Esophagus squamous epithelium (tissue), 5 donors: ENCODE measurements around the gene CCDC40. TPM values are rescaled to one million over a fixed set of nuclear protein-coding genes. Genes with fewer than 3 reads are reported as not detected.

Source experiments
- DNase-seq: peaks from one replicate; lab custom pipeline; 2025; lab: John Stamatoyannopoulos, UW
- H3K27ac ChIP-seq, 4 donors: fragments of 200-600 bp; sonication (generic); one replicate each; pipeline ENCODE4 v1.5.1; 2016 to 2019; ENCODE audit warnings: mild to moderate bottlenecking in 1 of 4
- H3K27me3 ChIP-seq, 4 donors: fragments of 200-600 bp; sonication (generic); 1 replicate in 3 of 4; 2 replicates in 1 of 4; pipeline versions ENCODE4 v1.5.1 to v1.6.0; 2017 to 2021; ENCODE audit warnings: antibody characterized with exemption in 1 of 4
- H3K36me3 ChIP-seq, 3 donors: fragments of 200-600 bp; sonication (generic); one replicate each; pipeline ENCODE4 v1.5.1; 2016 to 2019
- H3K4me1 ChIP-seq, 3 donors: fragments of 200-600 bp; sonication (generic); one replicate each; pipeline ENCODE4 v1.5.1; 2017 to 2019
- H3K4me3 ChIP-seq, 4 donors: fragments of 200-600 bp; sonication (generic); 1 replicate in 3 of 4; 2 replicates in 1 of 4; pipeline ENCODE4 v1.5.1; 2016 to 2019; ENCODE audit warnings: mild to moderate bottlenecking in 2 of 4, moderate library complexity in 1 of 4
- H3K9me3 ChIP-seq, 3 donors: fragments of 200-600 bp; sonication (generic); one replicate each; pipeline ENCODE4 v1.5.1; 2016 to 2019
- POLR2A ChIP-seq, 4 donors: fragments of 450-650 bp; IDR thresholded peaks; one replicate each; pipeline ENCODE4 v1.6.1; 2017; ENCODE audit warnings: antibody characterized with exemption in 4 of 4, mild to moderate bottlenecking in 4 of 4, moderate library complexity in 3 of 4
- WGBS, 2 donors: methylation state at CpG; one replicate each; pipeline ENCODE4 v1.1.5; 2018; 5-methylcytosine and 5-hydroxymethylcytosine counted together
- intact Hi-C: fragments of 100-400 bp; cut with DNase I; formaldehyde crosslinking; loops from one replicate; pipeline ENCODE4 v1.15.0; 2022
- total RNA-seq, 4 donors: library from RNA; depleted of rRNA; stranded (reverse); fragments of >200 nt; gene quantifications; one replicate each; pipeline ENCODE4 v1.1.0, GENCODE V29; 2016
- TF ChIP-seq, protein P1 (sequence below), 6 experiments: fragments of 450-650 bp in 4 of 6; fragments of 200-600 bp in 2 of 6; sonication (generic) in 2 of 6; IDR thresholded peaks; one replicate each; pipeline ENCODE4 v1.5.1; 2016 to 2019; ENCODE audit warnings: antibody characterized with exemption in 6 of 6, mild to moderate bottlenecking in 4 of 6, moderate library complexity in 4 of 6
- donor health status: DM: yes; HTN: yes; CAD: no.

Gene CCDC40
- total RNA-seq, 4 donors from 2014 or later = 0.32 to 3.9 (median 2.1) TPM

DNA sequence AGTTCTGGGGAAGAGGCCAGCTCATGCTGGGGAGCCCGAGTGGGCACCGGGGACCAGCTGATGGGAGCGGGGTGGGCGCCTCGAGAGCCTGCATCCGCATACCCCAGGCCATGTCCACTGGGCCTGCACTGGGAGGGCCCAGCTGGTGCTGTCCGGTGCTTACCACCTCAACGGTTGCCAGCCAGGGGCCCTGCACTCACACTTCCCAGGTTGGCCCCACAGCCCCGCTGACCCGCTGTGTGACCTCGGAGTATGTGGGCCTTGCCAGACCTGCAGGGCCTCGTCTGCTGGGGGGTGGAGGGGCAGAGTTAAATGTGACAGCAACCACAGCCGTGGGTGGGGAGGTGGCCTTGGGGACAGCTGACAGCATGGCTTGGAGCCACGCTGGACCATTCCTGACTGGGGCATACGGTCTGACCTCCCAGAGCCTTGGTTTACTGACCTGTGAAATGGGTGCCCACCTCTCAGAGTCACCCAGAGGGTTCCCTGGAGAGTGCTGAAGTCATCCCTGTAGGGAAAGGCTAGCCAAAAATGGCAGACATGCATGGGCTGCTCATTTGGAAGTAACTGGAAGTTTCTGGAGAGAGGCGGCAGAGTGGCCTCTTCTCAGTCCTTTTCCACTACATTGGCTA is 59.5 kb downstream of the CCDC40 start:
- no peak for DNase-seq
- intact Hi-C loops = no loop called here
- 94 to 95% methylated on average over 2 to 6 of the region's 16 CpGs for WGBS, 2 donors
- H3K9me3 ChIP-seq = no peaks in the 10 kb centered on the region
- TF ChIP-seq, protein P1, sequence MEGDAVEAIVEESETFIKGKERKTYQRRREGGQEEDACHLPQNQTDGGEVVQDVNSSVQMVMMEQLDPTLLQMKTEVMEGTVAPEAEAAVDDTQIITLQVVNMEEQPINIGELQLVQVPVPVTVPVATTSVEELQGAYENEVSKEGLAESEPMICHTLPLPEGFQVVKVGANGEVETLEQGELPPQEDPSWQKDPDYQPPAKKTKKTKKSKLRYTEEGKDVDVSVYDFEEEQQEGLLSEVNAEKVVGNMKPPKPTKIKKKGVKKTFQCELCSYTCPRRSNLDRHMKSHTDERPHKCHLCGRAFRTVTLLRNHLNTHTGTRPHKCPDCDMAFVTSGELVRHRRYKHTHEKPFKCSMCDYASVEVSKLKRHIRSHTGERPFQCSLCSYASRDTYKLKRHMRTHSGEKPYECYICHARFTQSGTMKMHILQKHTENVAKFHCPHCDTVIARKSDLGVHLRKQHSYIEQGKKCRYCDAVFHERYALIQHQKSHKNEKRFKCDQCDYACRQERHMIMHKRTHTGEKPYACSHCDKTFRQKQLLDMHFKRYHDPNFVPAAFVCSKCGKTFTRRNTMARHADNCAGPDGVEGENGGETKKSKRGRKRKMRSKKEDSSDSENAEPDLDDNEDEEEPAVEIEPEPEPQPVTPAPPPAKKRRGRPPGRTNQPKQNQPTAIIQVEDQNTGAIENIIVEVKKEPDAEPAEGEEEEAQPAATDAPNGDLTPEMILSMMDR (IDR thresholded peaks at IDR 0.05) = no peak
- no peak for TF ChIP-seq POLR2A (IDR thresholded peaks at IDR 0.05)
- no peak overlapping the region for H3K4me3 ChIP-seq
- H3K4me1 ChIP-seq = peaks cover 0 to 7% (median 1%) of the 10 kb centered on the region in 3 donors
- H3K27me3 ChIP-seq = no peaks in the 10 kb centered on the region
- no peaks in the 10 kb centered on the region for H3K36me3 ChIP-seq
- no peak overlapping the region for H3K27ac ChIP-seq

DNA sequence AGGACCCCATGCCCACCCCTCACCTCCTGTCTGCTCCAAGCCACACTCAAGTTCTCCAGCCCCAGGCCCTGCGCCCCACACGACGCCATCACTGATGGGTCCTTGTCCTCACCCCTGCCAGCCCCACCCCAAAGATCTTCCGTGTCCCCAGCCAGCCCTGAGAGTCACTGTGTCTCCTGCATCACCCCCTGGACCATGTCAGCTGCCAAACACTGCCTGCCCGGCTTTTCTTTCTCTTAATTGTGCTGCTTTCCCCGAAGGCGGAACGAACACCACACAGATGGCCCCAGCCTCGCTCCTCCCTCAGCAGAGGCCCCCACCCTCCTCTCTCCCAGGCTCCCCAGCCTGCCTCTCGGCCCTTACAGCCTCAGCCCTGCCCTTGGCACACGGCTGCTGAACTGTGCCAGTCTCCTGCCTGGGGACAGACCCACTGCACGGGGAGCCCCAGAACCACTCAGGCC is 60.1 kb downstream of the CCDC40 start:
- Histone ChIP-seq H3K36me3 (no peaks in the 10 kb centered on the region), H3K27ac (no peak overlapping the region), H3K9me3 (no peaks in the 10 kb centered on the region), H3K4me1 (peaks cover 0 to 9% (median 4%) of the 10 kb centered on the region in 3 donors), H3K27me3 (no peaks in the 10 kb centered on the region), H3K4me3 (no peak overlapping the region)
- DNase-seq = no peak
- TF ChIP-seq, protein P1 (IDR thresholded peaks at IDR 0.05) = no peak
- no peak for TF ChIP-seq POLR2A (IDR thresholded peaks at IDR 0.05)
- intact Hi-C loops = no loop called here
- 62 to 70% methylated on average over 6 to 10 of the region's 12 CpGs for WGBS, 2 donors

DNA sequence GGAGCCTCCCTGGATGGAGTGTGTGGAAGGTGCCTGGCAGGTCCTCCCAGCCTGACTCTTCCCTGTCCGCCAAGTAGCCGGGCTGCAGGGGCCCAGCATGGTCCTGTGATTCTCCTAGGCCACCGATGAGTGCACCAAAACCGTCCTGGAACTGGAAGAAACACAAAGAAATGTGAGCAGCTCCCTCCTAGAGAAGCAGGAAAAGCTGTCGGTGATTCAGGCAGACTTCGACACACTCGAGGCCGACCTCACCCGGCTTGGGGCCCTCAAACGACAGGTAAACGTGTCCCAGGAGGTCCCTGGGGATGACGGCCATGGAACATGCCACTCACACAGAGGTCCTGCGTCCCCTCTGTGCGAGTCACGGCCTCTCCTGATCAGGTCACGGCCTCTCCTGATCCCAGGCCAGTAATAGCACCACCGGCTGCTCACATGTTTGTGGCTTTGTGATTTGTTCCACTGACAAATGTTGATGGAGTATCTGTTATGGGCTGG is 60.7 kb downstream of the CCDC40 start:
- peaks cover 1 to 15% (median 9%) of the 10 kb centered on the region in 3 donors for H3K4me1 ChIP-seq
- 86 to 89% methylated on average over 8 to 12 of the region's 17 CpGs for WGBS, 2 donors
- intact Hi-C loops = no loop called here

DNA sequence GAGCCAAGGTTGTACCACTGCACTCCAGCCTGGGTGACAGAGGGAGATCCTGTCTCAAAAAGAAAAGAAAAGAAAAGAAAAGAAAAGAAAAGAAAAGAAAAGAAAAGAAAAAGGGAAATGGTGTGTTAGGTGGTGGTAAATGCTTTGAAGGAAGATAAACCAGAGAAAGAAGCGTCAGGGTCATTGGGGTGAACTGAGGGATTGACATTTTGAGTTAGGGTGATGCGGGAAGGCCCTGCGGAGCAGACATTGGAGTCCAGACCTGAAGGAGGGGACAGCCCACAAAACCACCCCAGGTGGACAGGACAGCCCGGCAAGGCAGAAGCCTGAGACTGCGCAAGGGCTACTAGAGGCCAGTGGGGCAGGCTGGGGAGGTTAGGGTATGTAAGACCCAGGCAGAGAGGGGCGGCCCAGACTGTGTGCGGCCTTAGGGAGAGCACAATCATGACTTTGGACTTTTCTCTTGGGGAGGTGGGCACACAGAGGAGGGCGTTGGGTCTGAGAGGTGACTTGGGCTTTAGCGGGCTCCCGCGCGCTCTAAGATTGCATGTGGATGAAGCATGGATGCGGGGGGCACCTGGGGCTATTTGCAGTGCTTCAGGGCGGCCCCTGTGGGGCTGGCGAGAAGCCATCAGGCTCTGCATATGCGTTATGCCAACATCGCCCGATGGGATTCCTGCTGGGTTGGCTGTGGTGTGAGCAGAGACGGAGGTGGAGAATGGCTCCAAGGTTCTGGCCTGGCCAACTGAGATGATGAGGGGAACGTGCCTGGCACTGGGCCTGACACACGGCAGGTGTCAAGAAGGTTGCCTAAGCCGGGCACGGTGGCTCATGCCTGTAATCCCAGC is 61.6 kb downstream of the CCDC40 start:
- no peaks in the 10 kb centered on the region for H3K27me3 ChIP-seq
- intact Hi-C loops = no loop called here
- H3K27ac ChIP-seq = no peak overlapping the region
- no peaks in the 10 kb centered on the region for H3K36me3 ChIP-seq
- 83 to 84% methylated on average over 16 to 19 of the region's 23 CpGs for WGBS, 2 donors
- H3K4me1 ChIP-seq = peaks cover 10 to 24% (median 18%) of the 10 kb centered on the region in 3 donors
- H3K4me3 ChIP-seq = no peak overlapping the region
- no peak for DNase-seq
- no peak for TF ChIP-seq POLR2A (IDR thresholded peaks at IDR 0.05)
- TF ChIP-seq, protein P1 (IDR thresholded peaks at IDR 0.05) = no peak
- H3K9me3 ChIP-seq = no peaks in the 10 kb centered on the region

More for the DNA sequence above, 60.7 kb downstream of the CCDC40 start:
- no peak for DNase-seq
- no peaks in the 10 kb centered on the region for H3K9me3 ChIP-seq
- H3K27me3 ChIP-seq = no peaks in the 10 kb centered on the region
- no peaks in the 10 kb centered on the region for H3K36me3 ChIP-seq
- H3K4me3 ChIP-seq = no peak overlapping the region
- no peak overlapping the region for H3K27ac ChIP-seq
- TF ChIP-seq, protein P1 (IDR thresholded peaks at IDR 0.05) = no peak
- TF ChIP-seq POLR2A (IDR thresholded peaks at IDR 0.05) = no peak
